ENCODE results near the gene MMP14.

GRCh38 chr14:22844221-22845102 lies 8.1 kb downstream of the MMP14 start:
- TF ChIP-seq POLR2A (IDR thresholded peaks at IDR 0.05) (no peak), CTCF (IDR thresholded peaks at IDR 0.05) (no peak)
